GM21717 (cell line): ENCODE measurements around the gene FAM151B.
"Not testable (repeated sequence)": the region's sequence is repeated elsewhere in the genome, so short reads cannot be mapped to it uniquely, and the experiment has no call there.

Experiments used
- ATAC-seq: cut with Tn5 transposase; IDR thresholded peaks from one replicate; pipeline ENCODE4 v1.9.1; 2021; ENCODE audit warnings: mild to moderate bottlenecking, moderate library complexity; ENCODE audit not compliant: unreplicated experiment

Gene FAM151B

DNA sequence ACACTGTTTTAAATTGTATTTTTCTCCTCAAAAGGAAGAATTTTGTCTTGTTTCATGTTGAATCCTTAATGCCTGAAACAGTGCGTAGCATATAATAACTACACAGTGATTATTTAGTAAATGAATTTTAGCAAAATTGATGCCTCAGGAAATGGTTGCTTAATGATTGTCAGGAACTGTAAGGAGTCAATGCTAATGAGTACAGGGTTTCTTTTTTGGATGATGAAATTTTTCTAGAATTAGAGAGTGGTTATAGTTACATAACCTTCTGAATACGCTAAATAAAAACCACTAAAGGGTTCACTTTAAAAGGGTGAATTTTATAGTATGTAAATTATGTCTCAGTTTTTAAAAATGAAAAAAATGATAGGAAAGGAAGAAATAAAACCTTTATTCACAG is 14.9 kb downstream of the FAM151B start:
- no peak for ATAC-seq

DNA sequence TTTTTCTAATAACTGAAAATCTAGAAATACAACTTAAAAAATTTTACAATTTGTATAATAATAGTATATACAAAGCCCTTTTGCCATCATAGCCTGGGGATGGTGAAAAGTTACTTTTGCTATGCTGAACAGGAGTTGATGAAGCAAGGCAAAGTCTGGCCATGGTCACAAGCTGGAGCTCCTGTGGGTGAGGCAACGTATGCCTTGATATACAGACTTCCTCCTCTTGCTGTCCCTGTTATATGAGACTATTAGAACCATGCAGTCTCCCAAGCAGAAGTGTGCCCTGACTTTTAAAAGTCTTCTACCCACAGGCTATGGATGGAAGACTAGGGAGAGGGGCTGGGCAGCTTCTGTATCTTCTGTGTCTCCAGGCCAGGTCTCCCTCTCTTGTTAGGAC is 15.7 kb downstream of the FAM151B start:
- ATAC-seq: no peak

DNA sequence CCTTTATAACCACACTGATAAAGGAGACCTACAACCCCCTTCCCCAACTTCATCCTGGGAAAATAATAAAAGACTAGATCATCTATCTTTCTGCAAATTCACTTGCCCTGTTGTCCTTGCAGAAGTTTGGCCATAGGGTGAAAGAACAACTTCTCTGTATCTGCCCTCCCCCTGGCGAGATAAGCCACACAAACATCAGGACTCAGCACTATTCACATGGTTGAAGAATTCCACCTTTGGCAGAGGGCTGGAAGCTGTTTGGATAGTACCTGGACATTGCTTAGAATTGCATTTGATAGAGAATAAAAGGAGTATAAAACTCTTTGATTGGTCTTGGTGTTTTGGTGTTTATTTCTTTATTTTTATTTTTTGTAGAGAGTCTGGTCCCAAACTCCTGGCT is 16.9 kb downstream of the FAM151B start:
- no peak for ATAC-seq

DNA sequence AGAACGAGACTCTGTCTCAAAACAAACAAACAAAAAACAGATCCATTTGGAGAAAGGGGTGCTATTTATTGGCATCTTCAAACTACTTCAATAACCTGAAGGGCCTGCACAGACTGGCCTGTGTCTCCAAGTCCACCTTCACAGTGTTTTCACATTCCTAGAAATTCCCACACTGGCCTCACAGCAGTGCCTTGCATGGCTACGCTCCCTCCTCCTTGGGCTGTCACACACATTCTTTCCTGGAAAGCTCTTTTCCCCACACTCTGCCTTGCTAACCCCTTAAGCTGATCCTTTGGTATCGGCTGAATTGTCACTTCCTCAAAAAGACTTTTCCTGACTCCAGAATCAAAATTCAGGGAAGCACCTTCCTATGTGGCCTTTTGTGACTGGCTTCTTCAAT is 19.8 kb downstream of the FAM151B start:
- no peak for ATAC-seq

DNA sequence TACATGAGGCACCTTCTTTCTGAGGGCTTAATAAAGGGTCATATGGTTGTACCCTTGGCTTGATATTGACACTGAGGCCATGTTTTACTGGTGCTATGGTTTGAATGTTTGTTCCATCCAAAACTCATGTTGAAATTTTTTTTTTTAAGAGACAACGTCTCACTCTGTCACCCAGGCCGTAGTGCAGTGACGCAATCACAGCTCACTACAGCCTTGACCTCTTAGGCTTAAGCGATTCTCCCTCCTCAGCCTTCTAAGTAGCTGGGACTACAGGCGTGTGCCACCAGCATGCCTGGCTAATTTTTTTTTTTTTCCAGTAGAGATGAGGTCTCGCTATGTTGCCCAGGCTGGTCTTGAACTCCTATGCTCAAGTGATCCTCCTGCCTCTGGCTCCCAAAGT is 20.9 kb downstream of the FAM151B start:
- no peak for ATAC-seq

DNA sequence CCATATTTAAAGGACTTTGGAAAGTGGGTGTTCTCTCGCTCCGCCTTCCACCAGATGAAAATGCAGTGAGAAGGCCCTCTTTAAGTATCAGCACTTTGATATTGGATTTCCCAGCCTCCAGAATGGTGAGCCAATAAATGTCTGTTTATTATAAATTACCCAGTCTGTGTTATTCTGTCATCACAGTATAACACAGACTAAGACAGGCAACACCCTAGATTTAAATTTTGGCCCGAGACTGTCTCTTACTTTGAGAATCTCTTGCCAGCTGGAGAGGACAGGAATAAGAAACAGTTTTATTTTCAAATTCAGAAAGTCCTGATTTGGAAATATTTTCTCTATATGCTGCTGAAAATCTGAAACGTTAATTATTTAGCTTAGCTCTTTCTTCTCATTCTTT is 21.5 kb downstream of the FAM151B start:
- no peak for ATAC-seq

DNA sequence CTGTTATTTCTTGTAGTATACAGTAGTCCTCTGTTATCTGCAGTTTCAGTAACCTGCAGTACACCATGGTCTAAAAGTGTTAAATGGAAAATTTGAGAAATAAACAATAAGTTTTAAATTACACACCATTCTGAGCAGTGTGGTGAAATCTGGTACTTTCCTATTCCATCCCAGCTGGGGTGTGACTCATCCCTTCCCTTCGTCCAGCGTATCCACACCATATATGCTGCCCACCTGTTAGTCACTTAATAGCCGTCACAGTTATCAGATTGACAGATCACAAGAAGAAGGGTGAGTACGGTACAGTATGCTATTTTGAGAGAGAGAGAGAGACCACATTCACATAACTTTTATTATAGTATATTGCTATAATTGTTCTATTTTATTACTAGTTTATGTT is 28.9 kb downstream of the FAM151B start:
- no peak for ATAC-seq

DNA sequence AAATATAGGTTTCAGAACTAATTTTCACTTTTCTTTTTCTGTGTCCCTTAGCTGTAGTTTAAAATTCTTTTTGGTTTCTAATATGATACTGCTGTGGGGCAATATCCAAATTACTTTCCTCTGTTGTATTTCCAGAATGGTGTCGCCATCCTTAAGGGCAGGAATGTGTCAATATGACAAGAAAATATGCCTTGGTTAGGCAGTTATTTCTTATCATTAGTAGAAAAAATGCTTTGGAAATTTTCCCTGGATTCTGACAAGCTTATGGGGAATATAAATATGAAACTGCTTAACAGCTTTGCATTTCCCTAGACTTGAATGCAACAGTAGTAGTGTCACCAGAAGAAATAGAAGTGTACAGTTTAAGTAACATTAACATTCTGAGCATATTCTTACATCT is 52.8 kb downstream of the FAM151B start:
- ATAC-seq: no peak

DNA sequence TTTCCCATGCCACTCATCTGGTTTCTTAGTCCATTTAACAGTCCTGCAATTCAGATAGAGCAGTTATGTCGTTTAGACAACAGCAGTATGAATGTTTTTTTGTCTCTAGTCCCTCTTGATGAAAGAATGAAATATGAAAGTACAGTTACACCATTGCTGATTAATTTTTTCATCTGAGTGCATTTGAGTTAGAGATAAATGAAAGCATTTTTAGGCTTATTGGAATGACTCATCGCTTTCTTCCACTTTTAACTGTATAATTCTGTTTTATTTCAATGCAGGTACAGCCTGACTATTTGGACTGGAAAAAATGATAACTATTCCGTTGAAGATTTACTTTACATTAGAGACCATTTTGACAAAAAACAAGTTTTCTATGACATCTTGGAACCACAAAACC is 53.5 kb downstream of the FAM151B start:
- no peak for ATAC-seq

DNA sequence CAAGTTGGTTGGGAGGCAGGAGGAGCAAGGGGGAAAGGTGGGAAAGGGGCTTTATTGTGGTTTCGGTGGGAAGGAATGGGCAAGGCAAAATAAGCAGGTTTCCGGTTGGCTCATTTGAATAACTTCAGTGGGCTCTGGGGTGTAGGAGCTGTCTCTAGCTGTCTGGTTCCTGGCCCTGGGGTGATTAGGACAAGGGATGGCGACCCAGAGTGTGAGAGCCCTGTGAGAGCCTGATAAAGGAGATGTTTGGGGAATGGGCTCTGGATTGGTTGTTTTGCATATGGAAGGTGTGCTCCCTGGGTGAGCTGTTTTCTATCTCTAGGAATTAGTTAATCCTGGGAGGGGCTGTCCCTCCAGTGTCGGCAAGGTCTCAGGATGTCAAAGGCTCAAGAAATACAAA is 66.7 kb downstream of the FAM151B start:
- ATAC-seq: no peak

DNA sequence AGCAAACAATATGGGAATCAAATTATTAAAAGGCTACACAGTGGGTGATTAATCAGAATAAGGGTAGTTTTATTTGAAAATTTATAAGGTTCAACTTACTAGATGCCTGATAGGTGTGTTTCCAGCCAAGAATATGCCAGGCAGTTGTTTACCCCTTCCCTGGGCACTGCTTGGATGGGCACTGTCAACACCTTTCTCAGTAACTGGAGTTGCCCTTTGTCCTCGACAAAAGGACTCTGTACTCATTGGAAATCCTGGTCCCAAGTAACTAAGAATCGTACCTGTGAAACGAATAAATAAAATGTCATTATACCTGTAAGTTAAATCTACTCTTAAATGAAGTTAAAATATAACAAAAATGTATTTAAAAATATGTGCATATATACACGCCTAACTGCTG is 67.2 kb downstream of the FAM151B start:
- ATAC-seq: no peak

DNA sequence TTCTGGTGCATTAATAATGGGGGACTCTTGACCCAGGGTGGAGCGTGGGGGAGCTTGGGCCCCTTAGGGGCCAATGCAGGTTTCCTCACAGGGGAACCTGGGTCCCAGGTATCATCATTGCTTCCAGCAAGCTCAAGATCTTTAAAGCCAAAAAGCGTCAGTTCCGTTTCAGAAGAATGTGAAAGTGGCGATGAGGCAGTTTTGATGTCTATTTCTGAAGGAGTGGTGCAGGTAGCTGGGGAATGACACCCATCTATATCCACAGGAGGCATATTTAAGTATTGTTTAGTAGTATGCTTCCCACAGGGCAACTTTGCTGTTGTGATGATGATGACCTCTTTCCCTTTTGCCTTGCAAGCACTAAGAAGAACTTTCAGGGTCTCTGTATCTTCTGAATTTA is 71.3 kb downstream of the FAM151B start:
- ATAC-seq: no peak

DNA sequence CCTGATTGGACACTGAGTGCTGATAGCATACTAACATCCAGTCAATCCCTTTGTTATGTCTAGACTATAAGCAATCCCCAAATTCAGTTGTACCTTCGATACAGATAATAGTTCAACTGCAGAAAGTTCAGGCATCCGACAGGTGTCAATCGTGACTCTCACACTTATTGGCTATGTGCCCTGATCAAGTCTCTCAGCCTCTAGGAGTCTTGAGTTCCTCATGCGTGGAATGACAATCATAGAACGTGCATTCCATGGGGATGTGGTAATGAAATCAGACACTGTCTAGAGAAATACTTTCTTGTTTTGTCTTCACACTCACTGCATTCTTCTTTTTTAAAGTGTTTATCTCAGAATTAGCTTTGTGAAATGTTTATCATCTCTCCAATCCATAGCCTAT is 77.4 kb downstream of the FAM151B start:
- ATAC-seq: no peak

DNA sequence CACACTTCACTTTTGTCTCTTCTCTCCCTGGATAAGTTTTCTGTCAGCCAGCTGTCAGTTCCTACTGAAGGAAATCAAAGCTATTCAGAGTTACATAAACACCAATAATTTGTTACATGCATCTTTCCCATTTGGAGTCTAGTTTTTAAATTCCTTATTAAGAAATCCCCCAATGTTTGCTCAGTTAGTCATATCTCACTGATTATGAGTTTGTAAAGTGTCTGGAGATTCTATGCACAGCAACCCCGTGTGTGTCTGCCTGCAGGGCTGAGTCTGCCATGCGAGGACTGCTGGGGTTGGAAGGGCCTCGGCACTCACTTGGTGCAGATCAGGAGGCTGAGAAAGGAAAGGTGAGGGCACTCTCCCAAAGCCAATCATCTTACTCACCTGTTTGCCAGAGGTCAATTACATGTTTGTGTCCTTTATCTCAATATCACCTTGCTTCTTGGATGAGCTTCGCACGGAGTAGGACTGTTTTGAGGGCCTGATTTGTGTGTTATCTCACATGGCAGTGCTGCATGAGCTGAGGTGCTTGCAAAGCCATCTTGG is 78.9 kb downstream of the FAM151B start:
- no peak for ATAC-seq

DNA sequence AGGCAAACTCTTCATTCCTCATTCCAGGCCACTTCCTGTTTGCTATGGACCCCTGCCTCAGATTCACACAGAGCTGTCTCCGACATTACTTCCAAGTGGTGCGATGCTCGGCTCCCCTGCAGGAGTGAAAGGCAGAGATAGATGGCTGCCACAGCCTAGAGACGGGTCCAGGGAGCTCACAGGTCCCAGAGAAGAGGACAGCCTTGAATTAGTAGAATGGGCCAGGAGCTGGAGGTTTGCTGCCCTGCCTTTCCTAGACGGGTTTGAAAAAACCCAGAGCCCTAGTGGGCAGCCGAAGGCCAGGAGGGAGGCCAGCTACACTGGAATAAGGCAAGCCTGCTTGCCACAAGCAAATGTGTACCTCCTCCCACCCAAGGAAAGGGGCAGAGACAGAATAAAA is 80.4 kb downstream of the FAM151B start:
- no peak for ATAC-seq

DNA sequence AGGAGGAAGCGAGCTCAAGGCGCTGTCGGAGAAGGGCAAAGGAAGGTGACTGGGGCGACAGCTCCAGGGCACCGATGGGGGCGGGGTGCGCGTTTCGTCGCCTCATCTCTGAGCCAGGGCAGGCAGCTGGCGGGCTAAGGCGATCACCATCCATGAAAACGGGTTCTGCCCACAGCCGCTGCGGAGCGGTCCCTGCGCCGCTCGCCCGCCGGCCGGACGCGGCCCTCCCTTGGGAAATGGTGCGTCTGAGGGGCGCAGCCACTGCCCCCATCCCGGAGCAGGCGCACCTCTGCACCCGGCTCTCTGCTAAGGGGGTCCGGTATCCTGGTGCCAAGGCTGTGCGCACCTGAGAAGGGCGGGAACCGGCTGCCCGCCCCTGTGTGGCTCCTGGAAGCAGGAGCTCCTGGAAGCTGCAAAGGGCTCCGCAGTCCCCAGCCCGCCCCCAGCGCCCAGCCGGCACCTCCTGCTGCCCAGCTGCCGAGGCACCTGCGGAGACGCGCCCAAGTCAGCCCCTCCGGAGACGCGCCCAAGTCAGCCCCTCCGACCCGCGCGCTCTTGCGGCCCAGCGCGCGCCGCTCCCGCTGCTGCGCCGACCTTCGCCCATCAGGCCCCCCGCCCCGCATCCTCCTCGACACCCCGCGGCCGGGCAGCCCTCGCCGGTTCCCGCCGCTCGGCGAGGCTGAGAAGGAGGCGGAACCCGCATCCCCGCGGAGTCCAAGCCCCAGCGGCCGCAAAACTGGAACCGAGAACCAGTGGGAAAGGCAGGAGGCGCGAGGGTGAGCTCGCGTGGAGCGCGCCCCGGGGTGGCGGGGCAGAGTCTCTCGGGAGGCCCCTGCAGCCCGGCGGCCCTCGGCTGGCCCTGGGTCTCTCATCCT is 81.4 kb downstream of the FAM151B start:
- ATAC-seq: no peak

DNA sequence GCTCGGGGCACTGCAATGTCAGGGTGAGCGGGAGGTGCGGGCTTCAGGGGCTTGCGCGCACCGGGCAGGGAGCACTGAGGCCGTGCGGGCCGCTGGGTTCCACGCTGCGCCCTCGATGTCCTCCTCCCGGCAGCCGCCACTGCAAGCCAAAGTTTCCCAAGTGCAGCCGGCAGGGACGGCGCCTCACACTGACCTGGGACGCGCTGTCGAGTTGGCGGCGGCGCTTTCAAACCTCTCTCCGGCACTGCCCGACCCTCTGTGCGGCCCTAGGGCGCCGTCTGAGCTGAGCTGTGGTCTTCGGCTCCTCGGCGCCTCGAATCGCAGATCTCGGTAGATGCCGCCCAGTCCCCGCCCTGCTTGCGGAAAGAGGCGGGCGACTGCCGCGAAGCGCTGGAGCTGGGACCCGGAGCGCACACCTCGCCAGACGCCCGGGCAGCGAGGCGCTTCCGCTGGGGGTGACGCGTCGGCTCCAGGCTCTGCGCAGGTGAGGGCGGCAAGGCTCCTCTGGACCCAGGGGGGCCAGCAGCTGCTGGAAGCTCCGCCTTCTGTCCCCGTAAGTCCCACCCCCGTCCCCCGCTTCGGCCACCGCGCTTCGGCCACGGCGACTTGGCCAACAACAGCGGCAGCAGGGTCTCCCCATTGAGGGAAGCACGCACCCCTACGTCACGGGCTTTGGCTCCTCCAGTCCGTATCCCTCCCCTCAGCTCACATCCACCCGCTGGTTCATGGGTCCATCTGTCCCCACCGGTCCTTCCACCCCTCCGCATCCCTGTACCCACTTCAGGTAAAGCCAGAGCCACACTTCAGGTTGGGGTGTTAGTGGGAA is 82.3 kb downstream of the FAM151B start, which contains the start of gene ANKRD34B:
Gene ANKRD34B (minus strand): TSS at position 320 of the 826 bp plus-strand sequence. CDS start 10,261 bp downstream, outside the sequence.
- no peak for ATAC-seq

DNA sequence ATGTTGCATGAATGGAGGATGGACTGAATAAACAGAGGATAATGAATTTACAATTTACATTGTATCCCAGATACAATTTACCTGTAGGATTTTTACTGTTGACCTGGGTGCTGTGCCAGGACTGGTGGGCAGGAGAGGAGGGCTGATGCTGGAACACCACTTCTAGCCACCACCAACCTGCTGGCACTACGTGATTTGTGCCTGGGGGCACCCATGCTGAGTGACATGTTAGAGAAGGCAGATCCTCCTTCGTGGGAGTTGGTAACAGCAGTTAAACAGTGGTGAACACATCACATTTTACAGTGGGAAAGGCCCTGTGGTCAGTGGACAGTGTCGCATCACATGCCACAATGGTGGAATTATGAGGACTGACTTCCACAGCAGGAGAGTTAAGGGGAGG is 85.2 kb downstream of the FAM151B start:
- ATAC-seq: no peak

DNA sequence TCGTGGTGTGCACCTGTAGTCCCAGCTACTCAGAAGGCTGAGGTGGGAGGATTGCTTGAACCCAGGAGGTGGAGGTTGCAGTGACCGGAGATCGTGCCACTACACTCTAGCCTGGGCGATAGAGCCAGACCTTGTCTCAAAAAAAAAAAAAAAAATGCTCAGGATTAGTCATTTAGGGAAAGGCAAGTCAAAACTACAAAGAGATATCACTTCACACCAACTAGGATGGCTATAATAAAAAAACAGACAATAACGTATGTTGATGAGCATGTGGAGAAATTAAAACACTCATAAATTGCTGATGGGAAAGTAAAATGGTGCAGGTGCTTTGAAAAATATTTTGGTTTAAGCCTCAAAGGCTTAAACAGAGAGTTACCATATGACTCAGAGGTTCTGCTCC is 88.5 kb downstream of the FAM151B start:
- no peak for ATAC-seq

DNA sequence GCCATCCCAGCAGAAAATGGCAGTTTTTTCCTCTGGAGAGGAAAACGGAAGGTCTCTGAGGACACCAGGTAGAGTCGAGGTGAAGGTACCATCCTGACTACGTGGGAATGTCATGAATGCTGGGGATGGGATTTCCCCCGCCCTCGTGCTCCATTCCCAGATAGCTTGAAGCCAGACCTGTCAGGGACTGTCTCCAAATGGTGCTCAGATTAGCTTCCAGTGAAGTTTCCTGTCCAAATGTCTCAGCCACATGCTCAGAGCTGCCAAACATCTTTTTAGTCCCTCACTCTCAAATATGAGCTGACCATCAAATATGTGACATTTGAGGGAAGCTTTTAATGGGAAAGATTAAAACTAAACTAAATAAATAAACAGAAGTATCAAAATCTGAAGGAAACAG is 89.8 kb downstream of the FAM151B start:
- no peak for ATAC-seq

DNA sequence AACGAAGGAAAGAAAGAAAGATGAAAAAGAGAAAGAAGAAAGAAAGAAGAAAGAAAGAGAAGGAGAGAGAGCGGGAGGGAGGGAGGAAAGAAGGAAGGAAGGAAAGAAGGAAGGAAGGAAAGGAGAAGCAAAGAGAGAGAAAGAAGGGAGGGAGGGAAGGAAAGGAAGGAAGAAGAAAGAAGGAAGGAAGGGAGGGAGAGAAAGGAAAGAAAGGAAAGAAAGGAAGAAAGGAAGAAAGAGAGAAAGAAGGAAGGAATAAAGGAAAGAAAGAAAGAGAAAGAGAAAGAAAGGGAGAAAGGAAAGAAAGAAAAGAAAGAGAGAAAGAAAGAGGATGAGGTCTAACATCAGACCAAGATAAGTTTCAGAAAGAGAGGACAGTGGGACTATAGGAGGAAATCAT is 91.2 kb downstream of the FAM151B start:
- ATAC-seq: no peak

DNA sequence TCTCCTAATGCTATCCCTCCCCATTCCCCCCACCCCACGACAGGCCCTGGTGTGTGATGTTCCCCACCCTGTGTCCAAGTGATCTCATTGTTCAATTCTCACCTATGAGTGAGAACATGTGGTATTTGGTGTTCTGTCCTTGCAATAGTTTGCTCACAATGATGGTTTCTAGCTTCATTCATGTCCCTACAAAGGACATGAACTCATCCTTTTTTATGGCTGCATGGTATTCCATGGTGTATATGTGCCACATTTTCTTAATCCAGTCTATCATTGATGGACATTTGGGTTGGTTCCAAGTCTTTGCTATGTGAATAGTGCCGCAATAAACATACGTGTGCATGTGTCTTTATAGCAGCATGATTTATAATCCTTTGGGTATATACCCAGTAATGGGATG is 92.4 kb downstream of the FAM151B start:
- not testable (repeated sequence) for ATAC-seq
